Measurements from ENCODE around the gene KIF4A.

GRCh38 chrX:70433848-70434351 lies 144.0 kb downstream of the KIF4A start:
- TF ChIP-seq POLR2A (IDR thresholded peaks at IDR 0.05) (no peak), CTCF (IDR thresholded peaks at IDR 0.05) (peak; percentile 25 to 79 (median 67))

All from prostate gland (tissue), 2 donors.